Pulmonary artery endothelial cell (primary cell): ENCODE measurements around the gene COL18A1. TPM values are rescaled to one million over a fixed set of nuclear protein-coding genes. Genes with fewer than 3 reads are reported as not detected.
"Not testable (repeated sequence)": the region's sequence is repeated elsewhere in the genome, so short reads cannot be mapped to it uniquely, and the experiment has no call there.

Experiments used
- DNase-seq: peaks from one replicate; pipeline ENCODE4 v3.0.0-alpha.2; 2011; ENCODE audit warnings: low read depth, low spot score
- total RNA-seq: library from RNA; depleted of rRNA; stranded (reverse); fragments of >200 nt; gene quantifications from 2 replicates; pipeline ENCODE4 v1.2.3, GENCODE V29; 2014

The COL18A1 gene
- total RNA-seq, 1 donor from 2014 or later = 164 TPM

- DNase-seq = no peak
Observed at GRCh38 chr21:45440736-45441350, 35.9 kb downstream of the COL18A1 start.

DNA sequence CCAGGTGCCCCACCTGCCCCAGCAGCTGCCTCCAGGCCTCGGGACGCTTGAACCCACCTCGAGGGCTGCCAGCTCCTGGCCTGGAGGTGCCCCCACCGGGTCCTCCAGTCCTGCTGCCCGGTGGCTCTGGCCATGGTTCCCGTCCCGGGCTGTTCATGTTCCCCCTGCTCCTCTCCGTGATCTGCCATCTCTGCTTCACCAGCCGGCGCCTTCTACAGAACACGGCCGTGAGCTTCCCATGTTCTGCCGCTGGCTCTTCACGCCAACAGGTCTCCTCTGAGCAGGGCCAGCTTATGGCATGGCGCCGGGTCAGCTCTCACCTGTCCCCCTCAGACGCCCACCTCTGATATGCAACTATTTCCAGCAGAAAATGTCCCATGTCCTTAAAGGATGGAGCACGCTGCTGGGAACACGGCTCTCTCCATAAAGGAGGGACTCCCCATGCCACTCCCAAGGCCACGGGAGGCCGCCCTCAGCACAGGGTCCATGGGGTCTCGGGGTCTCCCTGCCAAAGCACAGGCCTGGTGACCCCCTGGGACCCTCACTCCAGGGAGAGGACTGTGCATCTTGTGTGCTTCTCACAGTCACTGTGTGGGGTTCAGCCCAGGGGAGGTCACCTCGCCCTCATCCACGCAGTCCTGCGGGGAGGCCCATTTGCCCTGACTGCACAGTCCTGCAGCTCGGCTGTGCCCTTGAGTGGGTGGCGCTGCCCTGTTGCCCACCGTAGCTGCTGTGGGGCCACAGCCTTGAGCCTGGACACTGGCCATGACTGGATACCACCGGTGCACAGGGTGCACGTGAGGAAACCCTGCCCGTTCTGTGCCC is 36.7 kb downstream of the COL18A1 start:
- no peak for DNase-seq

GRCh38 chr21:45442276-45442675 is 37.3 kb downstream of the COL18A1 start:
- no peak for DNase-seq

DNA sequence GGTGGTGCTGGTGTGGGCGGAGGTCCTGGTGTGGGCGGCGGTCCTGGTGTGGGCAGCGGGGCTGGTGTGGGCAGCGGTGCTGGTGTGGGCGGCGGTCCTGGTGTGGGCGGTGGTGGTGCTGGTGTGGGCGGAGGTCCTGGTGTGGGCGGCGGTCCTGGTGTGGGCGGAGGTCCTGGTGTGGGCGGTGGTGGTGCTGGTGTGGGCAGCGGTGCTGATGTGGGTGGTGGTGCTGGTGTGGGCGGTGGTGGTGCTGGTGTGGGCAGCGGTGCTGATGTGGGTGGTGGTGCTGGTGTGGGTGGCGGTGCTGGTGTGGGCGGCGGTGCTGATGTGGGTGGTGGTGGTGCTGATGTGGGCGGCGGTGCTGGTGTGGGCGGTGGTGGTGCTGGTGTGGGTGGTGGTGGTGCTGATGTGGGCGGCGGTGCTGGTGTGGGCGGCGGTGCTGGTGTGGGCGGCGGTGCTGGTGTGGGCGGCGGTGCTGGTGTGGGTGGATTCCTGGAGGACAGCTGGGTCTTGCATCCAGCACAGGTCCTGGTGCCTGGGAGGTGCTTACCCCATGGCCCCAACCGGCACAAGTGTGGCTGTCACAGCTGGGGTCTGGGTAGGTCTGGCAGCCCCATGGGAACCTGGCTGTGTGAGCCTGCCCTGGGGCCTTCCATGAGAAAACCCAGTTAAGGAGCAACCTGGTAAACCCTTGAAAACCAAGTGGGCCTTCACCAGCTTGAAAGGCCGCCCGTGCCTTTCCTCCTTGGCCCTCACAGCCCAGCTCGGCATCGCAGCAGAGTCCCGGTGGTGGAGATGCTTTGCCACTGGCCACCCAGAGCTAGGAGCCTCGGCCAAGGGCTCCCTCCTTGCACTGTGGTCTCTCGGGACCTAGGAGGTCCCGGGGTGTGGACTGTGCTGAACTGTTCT is 38.0 kb downstream of the COL18A1 start:
- DNase-seq = not testable (repeated sequence)

GRCh38 chr21:45443595-45444181 is 38.7 kb downstream of the COL18A1 start:
- DNase-seq = no peak

DNA sequence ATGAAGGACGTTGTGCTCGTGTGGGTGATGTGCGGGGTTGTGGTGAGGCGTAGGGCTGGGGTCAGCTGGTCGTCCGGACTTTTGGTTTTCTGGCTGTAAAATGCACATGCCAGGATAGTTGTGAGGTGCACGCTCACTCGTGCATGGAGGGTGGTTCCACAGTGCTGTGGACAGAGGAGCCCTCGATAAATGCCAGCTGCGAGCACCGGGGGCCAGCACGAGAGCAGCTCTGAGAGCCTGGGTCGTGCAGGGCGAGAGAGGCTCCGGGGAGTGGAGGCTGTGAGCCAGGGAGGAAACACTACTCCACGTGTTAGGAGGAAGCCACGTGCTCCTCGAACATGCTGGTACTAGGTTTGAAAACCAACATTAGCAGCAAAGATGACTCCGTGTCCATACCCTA is 39.4 kb downstream of the COL18A1 start:
- DNase-seq = no peak

GRCh38 chr21:45445369-45445768 is 40.4 kb downstream of the COL18A1 start:
- DNase-seq = no peak

DNA sequence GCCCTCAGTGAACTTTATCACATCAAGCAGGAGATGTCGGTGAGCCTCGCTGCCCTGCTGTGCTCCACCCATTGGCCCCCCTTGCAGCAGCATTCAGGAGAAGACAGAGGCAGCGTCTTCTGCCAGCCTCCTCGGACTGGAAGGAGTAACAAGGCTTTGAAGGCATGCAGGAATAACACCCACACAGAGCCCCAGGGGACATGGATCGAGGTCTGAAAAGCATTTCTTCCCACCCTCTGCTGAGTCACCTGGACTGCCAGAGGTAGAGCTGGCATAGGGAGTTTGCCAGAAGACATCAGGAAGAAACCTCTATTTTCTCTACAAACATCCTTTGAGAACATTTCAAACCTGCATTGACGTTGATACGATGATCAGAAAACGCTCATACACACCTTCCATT is 42.9 kb downstream of the COL18A1 start:
- DNase-seq = no peak

- DNase-seq = no peak
Observed at GRCh38 chr21:45448283-45448809, 43.4 kb downstream of the COL18A1 start.

GRCh38 chr21:45448810-45449657 is 44.1 kb downstream of the COL18A1 start:
- no peak for DNase-seq

DNA sequence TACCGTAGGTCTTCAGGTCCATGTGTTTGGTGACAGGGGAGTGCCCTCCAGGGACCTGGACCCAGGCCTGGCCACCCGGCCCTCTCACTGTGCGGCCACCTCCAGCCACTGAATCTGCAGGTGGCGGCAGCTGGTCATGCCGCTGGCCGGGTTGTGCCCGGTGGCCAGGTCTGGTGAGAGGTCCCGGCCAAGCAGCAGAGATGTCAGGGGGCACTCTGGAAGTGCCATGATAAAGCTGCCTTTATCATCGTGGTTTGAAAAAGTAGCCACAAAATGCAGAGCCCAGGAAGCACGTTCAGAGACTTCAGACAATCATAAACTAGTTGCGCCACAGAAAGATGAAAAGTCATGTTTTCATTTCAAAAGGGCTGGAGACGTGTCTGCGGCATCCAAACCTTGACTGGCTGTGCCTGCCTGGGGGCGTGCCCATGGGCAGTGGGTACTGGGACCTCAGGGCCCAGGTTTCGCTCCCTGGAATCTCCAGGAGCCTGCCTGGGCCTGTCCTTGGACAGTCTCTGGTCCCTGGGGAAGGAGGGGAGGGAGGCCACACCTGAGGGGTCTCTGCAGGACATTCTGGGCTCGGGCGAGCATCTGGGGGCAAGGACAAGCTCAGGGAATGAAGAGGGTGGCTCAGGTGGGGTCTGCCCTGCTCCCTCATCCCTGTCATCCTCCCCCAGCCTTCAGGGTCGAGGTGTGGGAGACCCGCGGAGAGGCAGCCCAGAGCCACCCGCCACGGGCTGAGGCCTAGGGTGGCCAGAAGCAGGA is 44.9 kb downstream of the COL18A1 start:
- DNase-seq = no peak

DNA sequence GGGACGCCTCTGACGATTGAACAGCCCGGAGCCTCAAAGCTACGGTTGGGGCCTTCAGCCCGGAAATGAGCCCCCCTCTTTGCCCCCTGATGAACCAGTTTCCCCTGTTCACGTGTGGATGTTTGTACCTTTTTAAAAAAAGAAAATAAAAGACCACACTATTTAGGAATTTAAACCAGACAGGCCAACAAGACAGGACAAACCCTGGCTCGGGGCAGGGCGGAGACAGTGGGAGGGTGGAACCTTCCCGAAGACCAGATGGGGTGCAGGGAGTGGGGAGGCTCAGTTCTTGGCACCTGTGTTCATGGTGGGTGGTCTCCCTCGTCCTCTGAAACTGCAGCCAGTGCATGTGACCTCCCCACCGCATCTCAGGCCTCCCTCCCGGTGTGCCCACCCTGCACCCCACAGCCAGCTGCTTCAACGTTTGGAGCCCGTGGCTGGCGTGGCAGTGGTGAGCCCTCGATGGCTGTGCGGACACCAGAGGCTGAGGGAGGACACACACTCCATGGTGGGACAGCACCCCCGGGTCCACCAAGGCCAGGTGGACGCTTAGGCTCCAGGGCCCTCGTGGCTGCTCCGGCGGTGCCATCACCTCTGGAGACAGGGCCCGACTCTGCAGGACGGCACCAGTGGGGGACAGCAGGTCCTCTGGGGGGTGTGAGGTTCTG is 45.6 kb downstream of the COL18A1 start:
- DNase-seq = no peak

DNA sequence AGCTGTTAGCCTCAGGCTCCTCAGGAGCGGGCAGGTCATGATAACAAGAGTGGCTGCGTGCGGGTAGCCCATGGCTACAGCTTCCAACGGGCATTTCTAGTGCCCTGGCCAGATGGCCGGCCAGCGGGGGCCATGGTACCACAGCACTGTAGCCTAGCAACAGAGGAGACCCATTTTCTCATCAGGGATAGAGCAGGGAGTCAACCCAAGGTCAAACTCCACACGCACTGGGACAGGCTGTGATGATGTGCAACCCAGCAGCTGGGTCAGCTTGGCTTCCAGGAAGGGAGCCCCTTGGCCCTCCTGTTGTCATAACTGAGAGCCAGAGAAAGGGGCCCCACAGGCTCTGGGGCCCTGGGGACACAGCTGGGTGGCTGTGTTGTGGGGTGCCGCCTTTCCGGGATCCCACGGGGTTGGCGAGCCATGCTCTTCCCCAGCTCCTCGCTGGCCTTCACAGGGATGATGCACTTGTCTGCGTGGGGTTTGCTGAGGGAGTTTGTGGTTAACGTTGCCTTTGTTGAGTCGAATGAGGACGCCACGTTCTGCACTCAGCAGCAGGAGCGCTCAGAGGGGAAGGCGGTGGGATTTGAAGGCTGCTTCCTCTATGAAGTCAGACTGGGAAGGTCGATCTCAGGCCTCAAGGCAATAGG is 46.3 kb downstream of the COL18A1 start:
- no peak for DNase-seq

DNA sequence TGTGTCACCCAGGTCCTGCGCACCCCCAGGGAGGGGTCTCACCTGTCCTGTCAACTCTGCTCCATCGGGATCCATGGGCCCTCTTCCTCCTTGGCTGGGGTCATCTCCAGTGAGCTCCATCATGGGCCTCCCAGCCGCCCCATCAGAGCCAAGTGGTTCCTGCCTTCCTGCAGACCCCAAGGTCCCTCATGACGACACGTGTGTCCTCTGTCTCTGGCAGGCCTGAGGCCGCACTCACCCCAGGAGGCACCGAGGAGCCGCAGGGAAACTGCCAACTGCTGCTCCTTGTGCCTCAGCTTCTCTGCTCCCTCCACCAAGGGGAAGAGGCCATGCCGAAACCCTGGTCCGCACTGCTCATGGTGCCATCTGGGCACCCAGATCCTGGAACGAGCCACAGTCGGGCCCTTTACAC is 46.8 kb downstream of the COL18A1 start:
- DNase-seq = no peak

DNA sequence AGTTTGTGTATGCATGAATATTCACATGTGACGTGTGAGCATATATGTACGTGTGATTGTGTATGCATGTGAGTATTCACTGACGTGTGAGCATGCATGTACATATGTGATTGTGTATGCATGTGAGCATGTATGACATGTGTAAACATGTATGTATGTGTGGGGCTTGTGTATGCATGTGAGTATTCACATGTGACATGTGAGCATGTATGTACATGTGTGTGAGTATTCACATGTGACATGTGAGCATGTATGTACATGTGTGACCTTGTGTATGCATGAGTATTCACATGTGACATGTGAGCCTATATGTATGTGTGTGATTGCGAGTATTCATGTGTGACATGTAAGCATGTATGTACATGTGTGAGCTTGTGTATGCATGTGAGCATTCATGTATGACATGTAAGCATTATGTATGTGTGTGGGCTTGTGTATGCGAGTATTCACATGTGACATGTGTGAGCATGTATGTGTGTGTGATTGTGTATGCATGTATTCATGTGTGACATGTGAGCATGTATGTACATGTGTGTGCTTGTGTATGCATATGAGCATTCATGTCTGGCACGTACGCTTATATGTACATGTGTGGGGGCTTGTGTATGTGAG is 47.8 kb downstream of the COL18A1 start:
- no peak for DNase-seq

GRCh38 chr21:45453308-45453950 is 48.5 kb downstream of the COL18A1 start:
- no peak for DNase-seq

DNA sequence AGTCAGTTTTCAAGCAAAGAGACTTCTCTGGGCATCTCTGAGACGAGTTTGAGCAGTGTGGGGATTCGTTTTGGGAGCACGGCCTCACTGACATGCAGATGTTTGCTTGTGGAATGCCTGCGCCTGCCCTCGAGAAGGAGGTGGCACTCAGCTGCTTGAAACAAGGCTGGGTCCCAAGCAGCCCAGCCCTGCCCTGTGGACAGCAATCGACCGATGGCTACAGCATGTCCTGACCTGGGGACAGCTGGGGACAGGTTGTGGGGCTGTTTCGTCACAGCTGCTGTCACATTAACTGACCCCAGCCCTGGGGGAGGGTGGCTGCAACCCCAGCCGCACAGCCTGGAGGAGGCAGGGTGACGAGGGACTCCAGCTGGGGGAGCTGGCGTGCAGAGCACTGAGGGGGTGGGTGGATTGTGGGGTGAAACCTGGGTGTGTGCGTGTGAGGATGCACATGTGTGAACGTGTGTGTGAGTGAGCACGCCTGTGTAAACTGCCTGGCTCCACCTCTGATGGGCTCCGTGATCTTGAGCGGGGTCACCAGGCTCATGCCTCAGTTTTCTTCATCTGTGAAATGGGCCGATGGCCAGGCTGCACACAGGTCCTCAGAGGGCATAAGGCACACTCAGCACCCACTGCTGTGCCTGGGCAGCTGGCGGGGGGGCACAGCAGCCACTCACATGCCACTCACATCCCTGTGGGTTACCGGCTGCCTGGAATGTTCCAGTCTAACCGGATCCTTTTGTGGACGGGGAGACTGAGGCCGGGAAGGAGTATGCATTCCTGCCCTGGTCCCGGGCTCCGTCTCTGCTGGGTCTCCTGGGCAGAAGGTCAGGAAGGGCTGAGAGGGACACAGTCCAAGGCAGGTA is 49.3 kb downstream of the COL18A1 start:
- no peak for DNase-seq
